HCT116 (cell line): Measurements from ENCODE around the gene C10orf105.
A peak's percentile ranks its signal among the peaks of the same experiment; 100 is the strongest.

Source experiments
- CTCF ChIP-seq, 3 experiments: fragments of 200-600 bp in 1 of 3; sonication (generic) in 1 of 3; IDR thresholded peaks in 2 of 3; conservative IDR thresholded peaks in 1 of 3; 2 replicates each; pipeline ENCODE4 v1.5.1; 2012 to 2017; ENCODE audit warnings: low read depth in 2 of 3, low read length in 2 of 3, antibody characterized with exemption in 1 of 3, borderline replicate concordance in 1 of 3, control low read depth in 1 of 3, mild to moderate bottlenecking in 1 of 3, mixed read lengths in 1 of 3, mixed run types in 1 of 3, moderate library complexity in 1 of 3; ENCODE audit not compliant: insufficient read depth in 1 of 3
- EZH2 ChIP-seq: fragments of 200-600 bp; sonication (generic); IDR thresholded peaks from 2 replicates; pipeline ENCODE4 v1.6.1; 2017; ENCODE audit warnings: antibody characterized with exemption, mixed run types
- MAX ChIP-seq: IDR thresholded peaks from 2 replicates; pipeline ENCODE4 v1.6.1; 2012
- POLR2A ChIP-seq: IDR thresholded peaks from 2 replicates; pipeline ENCODE4 v1.7.0; 2011; ENCODE audit warnings: borderline replicate concordance; ENCODE audit not compliant: insufficient read depth, insufficient read length; ENCODE audit errors: extremely low read depth
- POLR2AphosphoS5 ChIP-seq: IDR thresholded peaks from 2 replicates; pipeline ENCODE4 v1.6.1; 2011; ENCODE audit warnings: mild to moderate bottlenecking, low read depth, low read length, moderate library complexity
- YY1 ChIP-seq: IDR thresholded peaks from 2 replicates; pipeline ENCODE4 v1.6.1; 2011; ENCODE audit warnings: low read length, low read depth, moderate library complexity, mild to moderate bottlenecking; ENCODE audit not compliant: insufficient replicate concordance; ENCODE audit errors: extremely low read depth
- ZFX ChIP-seq: fragments of 450-650 bp; IDR thresholded peaks from 2 replicates; pipeline ENCODE4 v1.6.1; 2017

- TF ChIP-seq MAX = no peak
- no peak for TF ChIP-seq POLR2AphosphoS5
- TF ChIP-seq CTCF (IDR thresholded peaks at IDR 0.05 in 2 of 3, conservative IDR thresholded peaks at IDR 0.05 in 1 of 3; ENCODE audit: borderline replicate concordance in 1 of 3, insufficient read depth in 1 of 3, low read depth in 2 of 3, low read length in 2 of 3) = peak; percentile 77 to 93 (median 89)
- no peak for TF ChIP-seq POLR2A
- TF ChIP-seq EZH2 = no peak
- TF ChIP-seq YY1 = no peak
- TF ChIP-seq ZFX = no peak
Measured at GRCh38 chr10:71708301-71708703, 11.3 kb downstream of the C10orf105 start.
